T-cell (primary cell): ENCODE measurements around the gene VAV2. TPM values are rescaled to one million over a fixed set of nuclear protein-coding genes. Genes with fewer than 3 reads are reported as not detected.

Experiments used
- ATAC-seq, 4 experiments: fragments of 200-7000 bp in 3 of 4; fragments of 150-1000 bp in 1 of 4; cut with Tn5 transposase; replicated peaks in 1 of 4; 1 replicate in 3 of 4; 2 replicates in 1 of 4; pipeline ENCODE4 v1.10.0; 2021; ENCODE audit warnings: moderate library complexity in 3 of 4, mild to moderate bottlenecking in 2 of 4, moderate number of reproducible peaks in 1 of 4
- CTCF ChIA-PET, 2 donors: fragments of 300-600 bp; sonication (Branson Sonifier 250); formaldehyde crosslinking; loops; one replicate each; lab custom pipeline; 2022; ENCODE audit warnings: antibody characterized with exemption in 2 of 2; lab: Charles Lee
- POLR2A ChIA-PET, 2 donors: fragments of 300-600 bp; sonication (Branson Sonifier 250); formaldehyde crosslinking; loops; one replicate each; lab custom pipeline; 2022; ENCODE audit warnings: antibody characterized with exemption in 2 of 2; lab: Charles Lee
- DNase-seq, 35 experiments: peaks; one replicate each; pipeline versions ENCODE4 v3.0.0 to v3.0.0-alpha.2; 2013 to 2023
- H3K27ac ChIP-seq: one replicate; pipeline ENCODE4 v1.5.1; 2013; ENCODE audit warnings: low read length
- H3K27me3 ChIP-seq, 2 experiments: replicated peaks in 1 of 2; 1 replicate in 1 of 2; 2 replicates in 1 of 2; pipeline versions ENCODE4 v1.6.1 to v1.7.0; 2013; ENCODE audit warnings: low read length in 1 of 2, mixed read lengths in 1 of 2; ENCODE audit not compliant: control insufficient read depth in 2 of 2, insufficient read depth in 2 of 2; ENCODE audit errors: extremely low read depth in 1 of 2
- H3K36me3 ChIP-seq, 2 donors: 1 replicate in 1 of 2; 2 replicates in 1 of 2; pipeline versions ENCODE4 v1.6.1 to v1.7.0; 2013; ENCODE audit warnings: low read length in 1 of 2; ENCODE audit not compliant: control insufficient read depth in 2 of 2, insufficient read depth in 1 of 2; ENCODE audit errors: extremely low read depth in 1 of 2
- H3K4me1 ChIP-seq, 2 experiments: 1 replicate in 1 of 2; 2 replicates in 1 of 2; pipeline versions ENCODE4 v1.6.1 to v1.7.0; 2013; ENCODE audit warnings: low read length in 2 of 2, mixed read lengths in 1 of 2; ENCODE audit not compliant: insufficient read depth in 2 of 2, control insufficient read depth in 1 of 2; ENCODE audit errors: extremely low read depth in 1 of 2
- H3K4me3 ChIP-seq, 2 donors: 1 replicate in 1 of 2; 2 replicates in 1 of 2; pipeline versions ENCODE4 v1.5.1 to v1.7.0; 2013; ENCODE audit warnings: mild to moderate bottlenecking in 2 of 2, low read length in 1 of 2, moderate library complexity in 1 of 2; ENCODE audit not compliant: control insufficient read depth in 1 of 2; ENCODE audit errors: extremely low read depth in 1 of 2
- H3K9me3 ChIP-seq: 2 replicates; pipeline ENCODE4 v1.7.0; 2013
- H3K27ac Mint-ChIP-seq, 2 donors: one replicate each; pipeline ENCODE4 v1.8.0; 2020 to 2021; ENCODE audit warnings: mild to moderate bottlenecking in 2 of 2, mixed read lengths in 2 of 2
- H3K27me3 Mint-ChIP-seq, 2 donors: one replicate each; pipeline ENCODE4 v1.8.0; 2021 to 2022; ENCODE audit warnings: mixed read lengths in 2 of 2
- H3K36me3 Mint-ChIP-seq: one replicate; pipeline ENCODE4 v1.8.0; 2021; ENCODE audit warnings: mixed read lengths
- H3K4me1 Mint-ChIP-seq, 3 donors: one replicate each; pipeline ENCODE4 v1.8.0; 2020 to 2022; ENCODE audit warnings: mixed read lengths in 3 of 3, mild to moderate bottlenecking in 1 of 3
- H3K4me3 Mint-ChIP-seq, 3 donors: one replicate each; pipeline ENCODE4 v1.8.0; 2020 to 2022; ENCODE audit warnings: mild to moderate bottlenecking in 3 of 3, mixed read lengths in 3 of 3, moderate library complexity in 3 of 3
- H3K9me3 Mint-ChIP-seq, 3 donors: one replicate each; pipeline ENCODE4 v1.8.0; 2020 to 2022; ENCODE audit warnings: mixed read lengths in 3 of 3
- WGBS: methylation state at CpG from one replicate; pipeline ENCODE4 v1.1.5; 2013; ENCODE audit warnings: missing lambda C conversion rate; ENCODE audit not compliant: insufficient coverage; 5-methylcytosine and 5-hydroxymethylcytosine counted together
- total RNA-seq, 35 experiments: library from RNA in 6 of 35; stranded (reverse) in 6 of 35; fragments of 120-200 nt in 1 of 35; gene quantifications; one replicate each; pipeline versions ENCODE4 v1.2.1 to v1.2.4 and lab custom pipeline; 2013 to 2026

VAV2 gene
- total RNA-seq, 5 donors from 2014 or later (not counting 1 experiment from before 2014, with no cell fraction given): 1.2 to 7.5 (median 4.9) TPM

DNA sequence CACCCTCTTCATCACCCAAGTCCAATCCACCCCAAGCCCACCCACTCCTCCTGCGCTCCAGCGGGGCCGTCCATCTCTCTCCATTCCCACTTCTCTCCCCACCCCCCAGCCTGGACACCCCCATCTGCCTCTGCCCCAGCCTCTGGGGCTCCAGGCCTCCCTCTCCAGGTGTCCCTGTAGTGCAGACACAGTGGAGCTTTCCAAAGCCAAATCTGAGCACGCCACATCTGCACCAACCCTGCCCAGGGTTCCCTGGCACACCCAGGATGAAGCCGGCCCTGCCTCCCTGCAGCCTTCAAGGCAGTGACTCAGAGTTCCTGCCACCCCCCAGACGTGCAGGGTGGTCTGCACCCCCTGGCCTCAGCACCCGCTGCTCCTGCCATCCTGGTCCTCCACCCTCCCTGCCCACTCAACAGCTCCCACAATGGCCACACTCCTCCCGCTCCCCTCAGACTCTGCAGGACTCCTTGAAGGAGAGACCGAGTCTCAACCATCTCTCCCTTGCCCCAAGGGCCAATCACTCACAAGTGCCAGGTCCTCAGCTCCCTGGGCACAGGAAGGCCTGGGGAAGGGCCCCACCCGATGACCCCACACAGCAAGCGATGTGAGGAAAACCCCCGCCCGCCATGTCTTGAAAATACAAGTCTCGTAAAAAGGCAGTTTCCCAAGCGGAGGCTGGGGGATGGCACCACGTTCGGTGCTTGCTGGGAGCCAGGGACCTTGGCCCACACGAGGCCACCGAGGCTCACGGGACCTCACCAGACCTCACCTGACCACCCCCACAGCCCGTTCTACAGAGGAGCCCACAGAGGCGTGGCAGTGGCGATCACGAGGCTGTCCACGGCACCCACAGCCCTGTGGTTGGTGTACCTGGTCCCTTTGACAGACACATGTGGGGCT is 22.2 kb downstream of the VAV2 start:
- Histone ChIP-seq H3K4me1 (no peaks in the 10 kb centered on the region), H3K36me3 (no peaks in the 10 kb centered on the region), H3K4me3 (no peak overlapping the region), H3K27me3 (peaks cover 0 to 4% of the 10 kb centered on the region in 2 experiments), H3K27ac (no peak overlapping the region), H3K9me3 (no peaks in the 10 kb centered on the region)
- Mint-ChIP-seq H3K27me3 (no peaks in the 10 kb centered on the region), H3K27ac (no peak overlapping the region), H3K9me3 (peaks cover 0 to 6% (median 1%) of the 10 kb centered on the region in 3 donors), H3K4me1 (peaks cover 0 to 11% (median 2%) of the 10 kb centered on the region in 3 donors), H3K4me3 (no peak overlapping the region), H3K36me3 (no peaks in the 10 kb centered on the region)
- no peak for ATAC-seq
- POLR2A ChIA-PET: no interaction called here
- 84% methylated on average over 23 of the region's 25 CpGs for WGBS
- DNase-seq: no peak
- CTCF ChIA-PET: no interaction called here

DNA sequence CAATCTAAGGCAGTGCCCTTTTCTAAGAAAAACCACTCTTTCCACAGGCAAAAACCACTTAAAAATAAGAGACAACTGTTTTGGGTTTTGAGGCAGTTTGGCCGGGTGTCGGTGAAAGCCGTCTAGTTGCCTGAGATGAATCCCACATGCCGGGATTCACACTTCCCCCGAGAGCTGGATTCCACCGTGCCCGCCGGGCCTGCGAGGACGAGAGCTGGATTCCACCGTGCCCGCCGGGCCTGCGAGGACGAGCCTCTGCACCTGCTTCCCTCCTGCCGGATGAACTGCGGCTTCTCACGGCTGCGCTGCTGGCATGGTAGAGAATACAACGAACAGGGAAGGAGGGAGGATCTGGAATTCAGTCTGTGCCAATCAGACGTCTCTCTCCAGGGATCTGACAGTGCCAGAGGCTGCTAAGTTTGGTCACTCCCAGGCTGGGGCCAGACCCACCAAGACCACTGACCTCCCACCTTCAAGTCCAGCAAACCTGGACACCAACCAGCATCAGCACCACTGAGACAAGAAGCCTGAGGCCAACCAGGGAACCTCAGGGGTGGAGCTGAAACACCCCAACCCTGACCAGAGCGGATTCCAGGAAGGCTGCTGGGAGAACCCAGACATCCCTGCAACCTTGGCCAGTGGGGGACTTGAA is 23.0 kb downstream of the VAV2 start:
- POLR2A ChIA-PET: no interaction called here
- CTCF ChIA-PET: no interaction called here
- ATAC-seq: no peak
- Mint-ChIP-seq H3K36me3 (peaks cover 4% of the 10 kb centered on the region), H3K4me3 (no peak overlapping the region), H3K27ac (no peak overlapping the region), H3K27me3 (no peaks in the 10 kb centered on the region), H3K9me3 (peaks cover 6 to 10% (median 8%) of the 10 kb centered on the region in 3 donors), H3K4me1 (peaks cover 0 to 11% (median 2%) of the 10 kb centered on the region in 3 donors)
- Histone ChIP-seq H3K9me3 (no peaks in the 10 kb centered on the region), H3K36me3 (no peaks in the 10 kb centered on the region), H3K4me1 (no peaks in the 10 kb centered on the region), H3K27ac (no peak overlapping the region), H3K27me3 (peaks cover 0 to 4% of the 10 kb centered on the region in 2 experiments), H3K4me3 (no peak overlapping the region)
- 87% methylated on average over 22 of the region's 22 CpGs for WGBS
- no peak for DNase-seq

DNA sequence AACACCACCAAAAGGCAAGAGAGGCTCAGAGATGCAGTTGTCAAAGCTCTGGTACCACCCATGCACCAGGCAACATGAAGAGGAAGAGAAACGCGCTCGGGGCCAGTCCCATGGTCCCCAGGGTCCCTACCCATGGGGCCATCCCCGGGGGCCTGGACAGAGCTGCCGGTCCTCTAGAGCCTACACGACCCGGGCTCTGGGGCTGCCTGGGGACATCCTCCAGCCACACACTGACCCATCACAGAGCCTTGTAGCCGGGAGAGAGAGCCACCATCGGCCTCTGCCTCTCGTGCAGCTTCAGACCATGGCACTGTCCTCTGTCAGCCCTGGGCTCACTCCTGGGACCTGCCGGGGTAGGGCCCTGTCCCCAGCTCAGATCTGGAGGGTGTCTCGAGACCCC is 23.7 kb downstream of the VAV2 start:
- H3K27me3 Mint-ChIP-seq: no peaks in the 10 kb centered on the region
- no peak overlapping the region for H3K4me3 ChIP-seq

GRCh38 chr9:133967024-133967741 is 24.9 kb downstream of the VAV2 start:
- Mint-ChIP-seq H3K4me3 (no peak overlapping the region), H3K4me1 (peaks cover 0 to 5% (median 2%) of the 10 kb centered on the region in 3 donors), H3K36me3 (peaks cover 4% of the 10 kb centered on the region), H3K27me3 (peaks cover 0 to 5% of the 10 kb centered on the region in 2 donors), H3K27ac (no peak overlapping the region), H3K9me3 (peaks cover 8 to 11% (median 10%) of the 10 kb centered on the region in 3 donors)
- no CpG with 5 or more reads among the region's 7 CpGs for WGBS
- DNase-seq: no peak
- peaks cover 0 to 5% of the 10 kb centered on the region in 2 experiments for H3K27me3 ChIP-seq
- H3K36me3 ChIP-seq: no peaks in the 10 kb centered on the region
- no peak overlapping the region for H3K27ac ChIP-seq
- H3K4me1 ChIP-seq: no peaks in the 10 kb centered on the region
- ChIA-PET POLR2A (no interaction called here), CTCF (interaction anchor here in 1 of 2 donors (0.7 kb wide), 1 partner anchor 38 kb away, joined by 3 read pairs; no protein-coding TSS in a partner anchor)
- no peak overlapping the region for H3K4me3 ChIP-seq
- ATAC-seq: no peak
- H3K9me3 ChIP-seq: no peaks in the 10 kb centered on the region

More for the DNA sequence above, 23.7 kb downstream of the VAV2 start:
- Mint-ChIP-seq H3K4me1 (peaks cover 0 to 8% (median 2%) of the 10 kb centered on the region in 3 donors), H3K36me3 (peaks cover 4% of the 10 kb centered on the region), H3K27ac (no peak overlapping the region), H3K9me3 (peaks cover 8 to 10% (median 8%) of the 10 kb centered on the region in 3 donors), H3K4me3 (no peak overlapping the region)
- Histone ChIP-seq H3K27me3 (peaks cover 0 to 4% of the 10 kb centered on the region in 2 experiments), H3K36me3 (no peaks in the 10 kb centered on the region), H3K9me3 (no peaks in the 10 kb centered on the region), H3K4me1 (no peaks in the 10 kb centered on the region), H3K27ac (no peak overlapping the region)
- POLR2A ChIA-PET: no interaction called here
- WGBS: 89% methylated on average over 9 of the region's 12 CpGs
- ATAC-seq (no peak), DNase-seq (no peak)
- CTCF ChIA-PET: no interaction called here

- Mint-ChIP-seq H3K27me3 (peaks cover 0 to 5% of the 10 kb centered on the region in 2 donors), H3K27ac (no peak overlapping the region), H3K9me3 (peaks cover 8 to 11% (median 10%) of the 10 kb centered on the region in 3 donors), H3K4me3 (no peak overlapping the region), H3K36me3 (peaks cover 4% of the 10 kb centered on the region), H3K4me1 (peaks cover 0 to 7% (median 2%) of the 10 kb centered on the region in 3 donors)
- H3K27me3 ChIP-seq: peaks cover 0 to 25% of the 10 kb centered on the region in 2 experiments
- H3K4me1 ChIP-seq: no peaks in the 10 kb centered on the region
- WGBS: 60% methylated on average over 1 of the region's 2 CpGs
- H3K9me3 ChIP-seq: no peaks in the 10 kb centered on the region
- ChIA-PET CTCF (no interaction called here), POLR2A (no interaction called here)
- no peak overlapping the region for H3K27ac ChIP-seq
- no peak for DNase-seq
- ATAC-seq: no peak
- H3K36me3 ChIP-seq: no peaks in the 10 kb centered on the region
- no peak overlapping the region for H3K4me3 ChIP-seq
These were observed 27.7 kb downstream of the VAV2 start for GRCh38 chr9:133964463-133964862.

DNA sequence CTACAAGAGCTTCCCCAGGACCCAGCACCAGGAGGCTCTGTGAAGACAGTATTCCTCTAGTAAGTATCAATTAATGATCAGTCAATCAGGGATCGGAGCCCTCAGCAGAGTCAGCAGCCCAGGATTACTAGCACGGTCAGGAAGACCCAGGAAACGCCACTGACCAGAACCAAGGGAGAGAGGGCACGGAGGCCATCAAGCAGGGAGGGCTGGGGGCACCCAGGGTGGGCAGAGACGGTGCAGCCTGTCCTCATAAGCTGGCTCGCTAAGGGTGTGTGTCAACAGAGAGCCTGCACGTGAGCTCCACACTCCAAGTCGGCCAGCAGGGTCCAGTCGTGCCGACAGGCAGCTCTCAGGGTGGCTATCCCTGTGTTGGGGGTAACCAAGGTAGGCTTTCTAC is 29.0 kb downstream of the VAV2 start:
- Mint-ChIP-seq H3K4me3 (no peak overlapping the region), H3K36me3 (peaks cover 4% of the 10 kb centered on the region), H3K4me1 (peaks cover 0 to 11% (median 2%) of the 10 kb centered on the region in 3 donors), H3K27me3 (peaks cover 0 to 5% of the 10 kb centered on the region in 2 donors), H3K9me3 (peaks cover 8 to 11% (median 10%) of the 10 kb centered on the region in 3 donors), H3K27ac (no peak overlapping the region)
- Histone ChIP-seq H3K4me3 (no peak overlapping the region), H3K27ac (no peak overlapping the region), H3K9me3 (no peaks in the 10 kb centered on the region), H3K36me3 (no peaks in the 10 kb centered on the region), H3K27me3 (peaks cover 0 to 21% of the 10 kb centered on the region in 2 experiments), H3K4me1 (no peaks in the 10 kb centered on the region)
- WGBS: 82% methylated on average over 10 of the region's 10 CpGs
- DNase-seq (no peak), ATAC-seq (no peak)
- CTCF ChIA-PET: interaction anchor here in 1 of 2 donors (0.6 kb wide), 1 partner anchor 41 kb away, joined by 6 read pairs; no protein-coding TSS in a partner anchor
- POLR2A ChIA-PET: interaction anchor here in 1 of 2 donors (0.6 kb wide), 1 partner anchor 75 kb away, joined by 3 read pairs; no protein-coding TSS in a partner anchor
